Upper lobe of left lung (tissue), 4 donors: ENCODE results near the gene CDKAL1.

ENCODE experiments used
- POLR2A ChIP-seq, 4 donors: fragments of 450-650 bp; IDR thresholded peaks; one replicate each; pipeline ENCODE4 v1.5.1; 2016 to 2017; ENCODE audit warnings: antibody characterized with exemption in 4 of 4, mild to moderate bottlenecking in 2 of 4
- POLR2AphosphoS5 ChIP-seq, 2 donors: sonication (generic); formaldehyde crosslinking; IDR thresholded peaks; one replicate each; pipeline ENCODE4 v1.5.1; 2017; ENCODE audit warnings: antibody characterized with exemption in 2 of 2
- TF ChIP-seq, protein P1 (sequence below), 6 experiments: fragments of 450-650 bp in 4 of 6; fragments of 200-600 bp in 2 of 6; sonication (generic) in 2 of 6; IDR thresholded peaks; one replicate each; pipeline ENCODE4 v1.5.1; 2016 to 2019; ENCODE audit warnings: antibody characterized with exemption in 6 of 6

DNA sequence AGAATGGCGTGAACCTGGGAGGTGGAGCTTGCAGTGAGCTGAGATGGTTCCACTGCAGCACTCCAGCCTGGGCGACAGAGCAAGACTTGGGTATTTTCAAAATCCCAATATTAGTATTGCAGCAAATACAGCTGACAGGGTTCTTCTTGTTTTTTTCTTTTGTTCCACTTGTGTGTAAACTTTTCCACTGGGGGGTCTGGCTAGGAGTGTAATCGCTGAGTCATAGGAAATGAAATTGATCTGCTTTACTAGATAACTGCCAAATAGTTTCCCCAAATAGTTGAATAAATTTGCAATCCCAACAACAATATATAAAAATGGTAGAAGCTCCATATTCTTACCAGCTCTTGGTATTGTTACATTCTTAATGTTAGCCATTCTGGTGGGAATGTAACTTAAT is 533.3 kb downstream of the CDKAL1 start:
- TF ChIP-seq, protein P1, sequence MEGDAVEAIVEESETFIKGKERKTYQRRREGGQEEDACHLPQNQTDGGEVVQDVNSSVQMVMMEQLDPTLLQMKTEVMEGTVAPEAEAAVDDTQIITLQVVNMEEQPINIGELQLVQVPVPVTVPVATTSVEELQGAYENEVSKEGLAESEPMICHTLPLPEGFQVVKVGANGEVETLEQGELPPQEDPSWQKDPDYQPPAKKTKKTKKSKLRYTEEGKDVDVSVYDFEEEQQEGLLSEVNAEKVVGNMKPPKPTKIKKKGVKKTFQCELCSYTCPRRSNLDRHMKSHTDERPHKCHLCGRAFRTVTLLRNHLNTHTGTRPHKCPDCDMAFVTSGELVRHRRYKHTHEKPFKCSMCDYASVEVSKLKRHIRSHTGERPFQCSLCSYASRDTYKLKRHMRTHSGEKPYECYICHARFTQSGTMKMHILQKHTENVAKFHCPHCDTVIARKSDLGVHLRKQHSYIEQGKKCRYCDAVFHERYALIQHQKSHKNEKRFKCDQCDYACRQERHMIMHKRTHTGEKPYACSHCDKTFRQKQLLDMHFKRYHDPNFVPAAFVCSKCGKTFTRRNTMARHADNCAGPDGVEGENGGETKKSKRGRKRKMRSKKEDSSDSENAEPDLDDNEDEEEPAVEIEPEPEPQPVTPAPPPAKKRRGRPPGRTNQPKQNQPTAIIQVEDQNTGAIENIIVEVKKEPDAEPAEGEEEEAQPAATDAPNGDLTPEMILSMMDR (IDR thresholded peaks at IDR 0.05) = no peak
- TF ChIP-seq POLR2A (IDR thresholded peaks at IDR 0.05) = no peak
- TF ChIP-seq POLR2AphosphoS5 (IDR thresholded peaks at IDR 0.05) = no peak
